ENCODE results near the gene MTOR. TPM values are rescaled to one million over a fixed set of nuclear protein-coding genes. Genes with fewer than 3 reads are reported as not detected.
"Not testable (repeated sequence)": the region's sequence is repeated elsewhere in the genome, so short reads cannot be mapped to it uniquely, and the experiment has no call there.

MTOR gene
- total and polyA plus RNA-seq, 2 donors = 21.0 to 26.5 TPM

DNA sequence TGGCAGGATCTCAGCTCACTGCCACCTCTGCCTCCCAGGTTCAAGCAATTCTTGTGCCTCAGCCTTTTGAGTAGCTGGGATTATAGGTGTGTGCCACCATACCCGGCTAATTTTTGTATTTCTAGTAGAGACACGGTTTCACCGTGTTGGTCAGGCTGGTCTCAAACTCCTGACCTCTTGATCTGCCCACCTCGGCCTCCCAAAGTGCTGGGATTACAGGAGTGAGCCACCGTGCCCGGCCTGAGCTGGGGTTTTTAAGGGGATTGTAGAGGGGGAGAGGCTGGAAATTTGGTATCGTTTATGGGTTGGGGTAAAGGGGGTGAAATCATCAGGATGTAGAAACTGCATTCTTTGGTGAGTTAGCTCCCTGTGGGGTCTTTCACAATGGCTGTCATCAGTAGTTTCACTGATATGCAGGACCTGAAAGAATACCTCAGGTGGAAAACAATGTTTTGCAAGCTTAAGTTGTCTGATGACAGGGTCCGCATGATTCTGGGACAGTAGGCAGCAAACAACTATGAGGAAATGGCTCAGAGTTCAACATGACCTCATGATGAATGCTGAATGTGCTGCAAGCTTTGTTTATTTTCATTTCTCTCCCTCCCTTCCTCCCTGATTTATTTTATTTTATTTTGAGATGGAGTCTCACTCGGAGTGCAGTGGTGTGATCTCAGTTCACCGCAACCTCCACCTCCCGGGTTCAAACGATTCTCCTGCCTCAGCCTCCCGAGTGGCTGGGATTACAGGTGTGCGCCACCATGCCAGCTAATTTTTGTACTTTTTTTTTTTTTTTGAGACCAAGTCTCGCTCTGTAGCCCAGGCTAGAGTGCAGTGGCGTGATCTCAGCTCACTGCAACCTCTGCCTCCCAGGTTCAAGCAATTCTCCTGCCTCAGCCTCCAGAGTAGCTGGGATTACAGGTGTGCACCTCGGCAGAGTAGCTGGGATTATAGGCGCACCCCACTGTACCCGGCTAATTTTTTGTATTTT, 5.3 kb upstream of the MTOR start:
- DNase-seq (ENCODE audit: extremely low spot score); H3K4me1 ChIP-seq (ENCODE audit: insufficient read depth); H3K4me3 ChIP-seq (ENCODE audit: low read depth, low read length); H3K27ac ChIP-seq (ENCODE audit: low read depth); H3K36me3 ChIP-seq (ENCODE audit: insufficient read depth): not testable (repeated sequence)
- WGBS = 82% methylated on average over 19 of the region's 19 CpGs

DNA sequence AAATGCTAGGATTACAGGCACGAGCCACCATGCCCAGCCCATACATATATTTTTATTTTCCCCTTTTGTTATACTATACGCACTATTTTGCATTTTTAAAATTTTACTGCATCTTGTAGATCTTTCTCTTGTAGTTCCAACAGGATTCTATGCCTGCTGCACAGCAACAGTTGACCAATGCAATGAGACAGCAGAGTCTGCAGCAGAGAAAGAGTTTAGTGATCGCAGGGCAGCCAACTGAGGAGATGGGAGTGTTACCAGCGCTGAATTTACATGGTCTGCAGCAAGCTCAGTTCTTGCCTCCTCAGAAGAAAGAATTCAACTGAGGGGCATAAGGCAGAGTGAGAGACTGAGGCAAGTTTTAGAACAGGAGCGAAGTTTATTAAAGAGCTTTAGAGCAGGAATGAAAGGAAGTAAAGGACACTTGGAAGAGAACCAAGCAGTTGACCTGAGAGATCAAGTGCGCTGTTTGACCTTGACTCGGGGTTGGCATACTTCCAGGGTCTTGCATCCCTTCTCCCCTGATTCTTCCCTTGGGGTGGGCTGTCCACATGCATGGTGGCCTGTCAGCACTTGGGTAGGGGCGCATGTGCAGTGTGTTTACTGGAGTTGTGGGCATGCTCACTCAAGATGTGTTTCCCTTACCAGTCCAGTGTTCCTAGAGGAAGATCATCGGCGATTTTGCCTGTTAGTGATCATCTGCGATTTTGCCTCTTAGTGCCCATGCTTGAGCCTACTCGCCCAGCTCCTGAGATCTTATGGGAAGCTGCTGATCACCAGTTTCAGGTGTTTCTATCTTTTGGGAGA, 4.1 kb upstream of the MTOR start:
- no peak overlapping the region for H3K4me3 ChIP-seq (ENCODE audit: low read depth, low read length)
- no peak for DNase-seq (ENCODE audit: extremely low spot score)
- 84% methylated on average over 12 of the region's 12 CpGs for WGBS
- H3K36me3 ChIP-seq (ENCODE audit: insufficient read depth) = no peaks in the 10 kb centered on the region
- H3K27ac ChIP-seq (ENCODE audit: low read depth) = no peak overlapping the region
- H3K4me1 ChIP-seq (ENCODE audit: insufficient read depth) = peaks cover 2% of the 10 kb centered on the region

DNA sequence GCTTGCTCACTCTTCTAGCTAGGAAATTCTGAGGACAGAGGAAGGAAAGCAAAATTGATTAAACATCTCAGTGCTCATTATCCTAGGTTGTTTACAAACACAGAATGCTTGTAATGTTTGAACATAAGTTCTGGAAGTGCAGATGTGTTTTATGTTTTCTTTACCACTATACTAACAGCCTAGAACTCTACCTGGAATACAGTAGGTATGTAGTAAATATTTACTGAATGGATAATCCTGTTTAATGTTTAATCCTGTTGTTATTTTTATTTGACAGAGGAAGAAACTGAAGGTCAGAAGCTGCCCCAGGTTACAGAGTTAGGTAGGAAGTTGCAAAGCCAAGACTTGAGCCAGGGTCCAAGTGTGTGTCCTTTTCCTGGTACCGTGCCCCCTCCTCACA, 6.1 kb downstream of the MTOR start:
- Histone ChIP-seq H3K4me1 (ENCODE audit: insufficient read depth) (no peaks in the 10 kb centered on the region), H3K36me3 (ENCODE audit: insufficient read depth) (peaks cover 13% of the 10 kb centered on the region), H3K27ac (ENCODE audit: low read depth) (no peak overlapping the region), H3K4me3 (ENCODE audit: low read depth, low read length) (no peak overlapping the region)
- WGBS = 86% methylated on average over 1 of the region's 1 CpG
- DNase-seq (ENCODE audit: extremely low spot score) = no peak

DNA sequence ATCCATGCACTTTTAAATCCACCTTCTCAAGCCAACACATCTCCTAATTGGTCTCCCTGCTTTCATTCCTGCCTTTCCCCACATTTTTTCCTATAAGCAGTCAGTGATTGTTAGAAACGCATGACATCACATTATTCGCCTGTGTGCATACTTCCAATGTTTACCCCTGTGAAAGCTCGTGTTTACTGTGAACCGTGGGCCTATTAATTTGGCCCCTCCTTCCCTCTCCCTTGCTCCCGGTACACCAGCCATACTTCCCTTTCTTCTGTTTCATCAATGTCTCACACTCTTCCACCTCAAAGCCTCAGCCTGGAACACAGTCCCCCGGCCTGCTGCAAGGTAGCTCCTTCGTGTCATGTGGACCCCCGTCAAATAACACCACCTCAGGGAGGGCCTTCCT, 9.1 kb downstream of the MTOR start:
- H3K4me1 ChIP-seq (ENCODE audit: insufficient read depth) = no peaks in the 10 kb centered on the region
- peaks cover 13% of the 10 kb centered on the region for H3K36me3 ChIP-seq (ENCODE audit: insufficient read depth)
- 79% methylated on average over 8 of the region's 8 CpGs for WGBS
- no peak overlapping the region for H3K27ac ChIP-seq (ENCODE audit: low read depth)
- no peak overlapping the region for H3K4me3 ChIP-seq (ENCODE audit: low read depth, low read length)
- DNase-seq (ENCODE audit: extremely low spot score) = no peak

DNA sequence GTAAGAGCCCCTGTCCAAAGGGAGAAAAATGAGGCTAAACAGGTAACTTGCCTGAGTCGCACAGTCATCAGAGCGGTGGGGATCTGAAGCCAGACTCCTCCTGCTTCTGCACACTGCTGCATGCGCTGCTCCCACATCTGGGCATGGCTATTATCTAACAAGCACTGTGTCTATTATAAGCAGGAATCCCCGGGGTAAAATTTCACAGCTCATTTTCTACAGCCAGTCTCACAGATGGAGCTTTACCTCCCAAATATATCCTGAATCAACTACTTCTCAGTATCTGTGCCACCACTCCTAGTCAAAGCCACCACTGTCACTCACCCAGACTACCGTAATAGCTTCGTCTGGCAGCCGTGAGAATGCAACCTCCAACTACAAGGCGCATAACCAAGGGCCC, 9.8 kb downstream of the MTOR start:
- H3K4me1 ChIP-seq (ENCODE audit: insufficient read depth) = no peaks in the 10 kb centered on the region
- no peak overlapping the region for H3K4me3 ChIP-seq (ENCODE audit: low read depth, low read length)
- WGBS = 94% methylated on average over 8 of the region's 8 CpGs
- H3K36me3 ChIP-seq (ENCODE audit: insufficient read depth) = peaks cover 13% of the 10 kb centered on the region
- no peak for DNase-seq (ENCODE audit: extremely low spot score)
- H3K27ac ChIP-seq (ENCODE audit: low read depth) = no peak overlapping the region

DNA sequence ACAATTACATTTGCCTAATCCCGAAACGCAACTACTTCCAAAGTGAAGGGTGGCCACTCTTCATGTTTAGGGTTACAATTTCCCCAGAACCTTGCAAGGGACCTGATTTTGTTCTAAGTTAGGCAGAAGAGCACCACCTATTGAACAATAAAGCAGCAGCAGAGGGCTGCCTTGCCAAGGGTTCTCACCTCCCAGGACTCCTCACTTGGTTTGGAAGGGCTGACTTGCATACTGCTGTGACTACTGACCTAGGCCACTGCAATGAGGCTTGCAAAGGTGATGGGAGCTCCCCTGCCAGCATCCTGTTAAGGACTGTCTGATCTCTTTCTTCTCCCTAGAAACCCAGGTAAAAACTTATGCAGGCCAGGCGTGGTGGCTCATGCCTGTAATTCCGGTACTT, 14.2 kb downstream of the MTOR start:
- H3K36me3 ChIP-seq (ENCODE audit: insufficient read depth) = peaks cover 9% of the 10 kb centered on the region
- no peaks in the 10 kb centered on the region for H3K4me1 ChIP-seq (ENCODE audit: insufficient read depth)
- no peak overlapping the region for H3K4me3 ChIP-seq (ENCODE audit: low read depth, low read length)
- no peak overlapping the region for H3K27ac ChIP-seq (ENCODE audit: low read depth)
- DNase-seq (ENCODE audit: extremely low spot score) = no peak
- 94% methylated on average over 4 of the region's 4 CpGs for WGBS

DNA sequence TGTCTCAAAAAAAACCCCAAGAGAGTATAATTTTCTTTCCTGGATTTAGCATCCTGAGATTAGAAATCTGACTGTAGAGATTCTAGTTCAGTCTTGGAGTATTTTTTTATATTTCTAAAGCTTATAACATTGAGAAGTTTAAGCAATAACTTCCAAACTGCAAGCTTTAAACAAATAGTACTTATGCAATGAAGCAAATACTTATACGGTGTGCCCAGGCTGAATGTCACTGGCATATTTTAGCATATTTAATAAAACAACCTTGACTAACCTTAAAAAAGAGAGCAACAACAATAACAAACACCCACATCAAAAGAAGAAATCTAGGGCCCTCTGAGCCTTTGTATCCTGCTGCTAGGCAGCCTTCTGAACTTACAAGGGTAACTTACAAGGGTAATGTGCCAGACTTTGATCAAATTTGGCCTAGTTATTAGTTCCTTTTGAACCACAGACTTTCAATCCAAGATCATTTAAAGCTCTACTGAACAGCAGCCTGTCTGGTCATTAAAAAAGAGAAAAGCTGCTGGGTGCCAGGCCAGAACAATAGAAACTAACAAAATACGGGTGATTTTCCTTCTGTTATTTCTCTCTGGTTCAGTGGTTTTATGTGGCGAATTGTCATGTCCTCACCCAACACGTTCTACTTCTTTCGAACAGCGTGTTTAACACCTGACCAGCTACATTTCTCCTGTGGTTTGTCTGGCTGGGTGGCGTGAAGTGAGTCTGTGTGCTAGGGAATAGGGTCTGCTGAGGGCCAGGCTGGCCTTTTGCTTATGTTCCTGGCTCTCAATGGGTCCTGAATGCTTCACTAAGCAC, 16.2 kb downstream of the MTOR start:
- Histone ChIP-seq H3K4me1 (ENCODE audit: insufficient read depth) (no peaks in the 10 kb centered on the region), H3K4me3 (ENCODE audit: low read depth, low read length) (no peak overlapping the region), H3K36me3 (ENCODE audit: insufficient read depth) (peaks cover 4% of the 10 kb centered on the region), H3K27ac (ENCODE audit: low read depth) (no peak overlapping the region)
- no peak for DNase-seq (ENCODE audit: extremely low spot score)
- WGBS = 89% methylated on average over 7 of the region's 7 CpGs

DNA sequence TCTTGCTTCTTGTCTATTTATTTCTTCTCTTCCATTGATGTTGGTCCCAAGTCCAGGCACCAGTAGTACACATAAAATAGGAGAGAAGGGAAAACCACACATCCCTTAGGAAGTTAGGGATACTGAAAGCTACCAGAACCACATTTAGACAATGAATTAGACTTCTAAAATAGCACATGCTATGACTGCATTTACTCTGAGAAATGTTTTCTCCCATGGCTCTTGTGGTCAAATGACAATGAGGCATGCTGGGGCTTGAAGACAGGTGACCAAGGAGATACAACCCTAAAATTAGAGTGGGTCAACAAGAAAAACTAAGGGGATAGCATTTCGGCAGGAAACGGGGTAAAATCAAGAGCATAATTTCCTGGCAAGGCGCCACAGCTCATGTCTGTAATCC, 17.1 kb downstream of the MTOR start:
- 94% methylated on average over 3 of the region's 3 CpGs for WGBS
- Histone ChIP-seq H3K27ac (ENCODE audit: low read depth) (no peak overlapping the region), H3K4me3 (ENCODE audit: low read depth, low read length) (no peak overlapping the region), H3K36me3 (ENCODE audit: insufficient read depth) (peaks cover 4% of the 10 kb centered on the region), H3K4me1 (ENCODE audit: insufficient read depth) (no peaks in the 10 kb centered on the region)
- no peak for DNase-seq (ENCODE audit: extremely low spot score)

DNA sequence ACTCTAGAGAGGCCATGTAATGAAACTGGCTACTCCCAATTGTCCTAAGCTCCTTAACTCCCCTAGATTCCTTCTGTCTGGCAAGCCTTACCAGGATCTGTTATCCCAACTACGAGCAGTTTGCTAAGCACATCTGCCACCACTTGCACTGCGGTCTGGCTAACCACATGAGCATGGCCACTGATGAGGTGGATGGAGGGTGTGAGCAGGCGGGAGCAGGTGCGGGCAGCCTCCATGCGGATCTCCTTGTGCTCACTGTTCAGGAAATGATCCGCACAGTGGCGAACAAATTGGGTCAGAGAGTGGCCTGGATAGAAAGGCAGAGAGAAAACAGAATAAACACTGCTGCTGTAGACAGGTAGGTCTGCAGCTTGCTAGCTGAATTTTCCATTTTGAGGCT, 24.0 kb downstream of the MTOR start:
- Histone ChIP-seq H3K4me3 (ENCODE audit: low read depth, low read length) (no peak overlapping the region), H3K27ac (ENCODE audit: low read depth) (no peak overlapping the region), H3K4me1 (ENCODE audit: insufficient read depth) (no peaks in the 10 kb centered on the region), H3K36me3 (ENCODE audit: insufficient read depth) (no peaks in the 10 kb centered on the region)
- 90% methylated on average over 7 of the region's 7 CpGs for WGBS
- no peak for DNase-seq (ENCODE audit: extremely low spot score)

DNA sequence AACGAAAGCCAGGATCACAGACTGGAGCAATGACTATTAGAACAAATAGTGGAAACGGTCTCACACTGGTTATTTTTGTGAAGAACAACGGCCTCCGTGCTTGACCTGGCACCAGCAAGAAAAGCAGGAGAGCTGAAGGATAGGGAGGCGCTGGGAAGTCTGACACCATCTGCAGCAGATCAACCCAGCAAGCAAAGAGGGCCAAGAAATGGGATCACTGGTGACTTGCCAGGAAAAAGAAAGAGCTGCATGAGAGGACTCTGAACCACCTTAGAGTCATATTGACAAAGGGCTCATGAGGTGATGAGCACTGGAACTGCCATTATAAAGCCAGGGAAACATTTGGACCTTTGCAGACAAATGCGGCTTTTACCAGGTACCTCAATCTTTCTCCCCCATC, 25.0 kb downstream of the MTOR start:
- Histone ChIP-seq H3K27ac (ENCODE audit: low read depth) (no peak overlapping the region), H3K36me3 (ENCODE audit: insufficient read depth) (no peaks in the 10 kb centered on the region), H3K4me1 (ENCODE audit: insufficient read depth) (no peaks in the 10 kb centered on the region), H3K4me3 (ENCODE audit: low read depth, low read length) (no peak overlapping the region)
- no peak for DNase-seq (ENCODE audit: extremely low spot score)
- WGBS = 79% methylated on average over 6 of the region's 6 CpGs

DNA sequence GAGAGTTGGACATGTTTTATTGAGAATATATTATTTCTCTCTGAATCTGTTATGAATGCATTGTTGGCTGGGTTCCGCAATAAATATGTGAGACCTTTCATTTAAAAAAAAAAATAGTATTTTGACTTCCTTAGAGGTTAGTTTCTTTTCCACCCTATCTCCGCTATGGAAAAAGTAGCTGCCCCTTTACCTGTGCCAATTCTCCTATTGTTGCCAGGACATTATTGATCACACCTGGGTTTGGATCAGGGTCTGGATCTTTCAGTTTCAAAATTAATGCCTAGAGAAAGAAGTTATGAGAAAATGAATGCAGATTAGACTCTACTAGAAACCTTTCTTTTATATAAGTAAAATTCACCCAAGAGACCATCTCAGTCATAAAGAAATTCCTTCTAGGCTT, 29.1 kb downstream of the MTOR start:
- Histone ChIP-seq H3K4me1 (ENCODE audit: insufficient read depth) (no peaks in the 10 kb centered on the region), H3K36me3 (ENCODE audit: insufficient read depth) (peaks cover 2% of the 10 kb centered on the region), H3K27ac (ENCODE audit: low read depth) (no peak overlapping the region), H3K4me3 (ENCODE audit: low read depth, low read length) (no peak overlapping the region)
- DNase-seq (ENCODE audit: extremely low spot score) = no peak
- 96% methylated on average over 2 of the region's 2 CpGs for WGBS

DNA sequence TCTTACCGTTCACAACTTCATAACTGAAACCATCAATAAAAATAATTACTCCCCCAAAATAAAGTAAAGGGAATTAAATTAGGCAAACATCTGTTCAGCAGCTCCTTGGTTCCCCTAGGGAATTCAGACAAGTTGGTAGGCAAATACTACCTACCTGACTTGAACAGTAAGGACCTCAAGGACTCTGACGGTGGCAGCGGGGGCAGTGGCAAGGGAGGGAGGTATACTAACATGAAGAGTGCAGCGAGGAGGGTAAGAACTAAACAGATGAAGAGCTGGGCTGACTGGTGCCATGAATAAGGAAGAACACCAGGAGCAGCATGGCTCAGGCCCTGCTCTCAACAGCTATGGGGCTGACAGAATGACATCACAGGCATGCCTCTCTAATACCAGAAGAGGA, 33.1 kb downstream of the MTOR start:
- peaks cover 5% of the 10 kb centered on the region for H3K36me3 ChIP-seq (ENCODE audit: insufficient read depth)
- no peak overlapping the region for H3K27ac ChIP-seq (ENCODE audit: low read depth)
- DNase-seq (ENCODE audit: extremely low spot score) = no peak
- H3K4me1 ChIP-seq (ENCODE audit: insufficient read depth) = no peaks in the 10 kb centered on the region
- 93% methylated on average over 4 of the region's 4 CpGs for WGBS
- no peak overlapping the region for H3K4me3 ChIP-seq (ENCODE audit: low read depth, low read length)
